GM18511 (cell line): ENCODE results near the gene PPM1L.
A peak's percentile ranks its signal among the peaks of the same experiment; 100 is the strongest.

Experiments used
- ATAC-seq: cut with Tn5 transposase; IDR thresholded peaks from one replicate; pipeline ENCODE4 v1.9.1; 2021; ENCODE audit warnings: mild to moderate bottlenecking, moderate library complexity; ENCODE audit not compliant: unreplicated experiment

The PPM1L gene

DNA sequence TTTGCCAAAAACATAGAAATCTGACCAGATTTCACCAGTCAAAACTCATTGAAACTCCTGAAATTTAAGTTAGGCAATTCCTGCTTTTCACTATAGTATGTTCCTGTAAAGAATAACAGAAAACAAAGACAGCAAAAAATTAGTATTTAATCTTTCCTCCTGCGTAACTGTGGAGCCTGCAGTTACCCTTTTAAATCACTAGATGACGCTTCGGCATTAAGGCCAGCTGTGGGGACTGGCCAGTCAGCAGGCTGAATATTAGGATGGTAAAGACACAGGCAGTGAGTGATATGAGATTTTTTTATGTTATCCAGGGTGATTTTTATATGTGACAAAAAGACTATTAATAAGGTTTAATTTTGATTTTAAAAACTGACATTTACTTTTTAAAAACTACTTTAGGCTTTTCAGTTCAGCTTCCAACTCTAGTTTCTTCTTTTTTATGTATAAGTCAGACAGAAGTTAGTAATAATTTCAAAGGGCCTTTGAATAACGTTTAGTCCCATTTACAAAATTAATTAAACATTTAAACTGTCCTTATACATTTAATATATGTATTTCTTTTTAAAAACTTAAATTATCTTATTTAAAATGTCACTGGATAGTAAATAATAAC lies 165.1 kb downstream of the PPM1L start:
- peak; percentile 84 for ATAC-seq

- no peak for ATAC-seq
Observed at GRCh38 chr3:160924776-160925175, 168.7 kb downstream of the PPM1L start.

- no peak for ATAC-seq
Observed at GRCh38 chr3:160927620-160928019, 171.6 kb downstream of the PPM1L start.

GRCh38 chr3:160928183-160928726 lies 172.2 kb downstream of the PPM1L start:
- ATAC-seq, result no peak

DNA sequence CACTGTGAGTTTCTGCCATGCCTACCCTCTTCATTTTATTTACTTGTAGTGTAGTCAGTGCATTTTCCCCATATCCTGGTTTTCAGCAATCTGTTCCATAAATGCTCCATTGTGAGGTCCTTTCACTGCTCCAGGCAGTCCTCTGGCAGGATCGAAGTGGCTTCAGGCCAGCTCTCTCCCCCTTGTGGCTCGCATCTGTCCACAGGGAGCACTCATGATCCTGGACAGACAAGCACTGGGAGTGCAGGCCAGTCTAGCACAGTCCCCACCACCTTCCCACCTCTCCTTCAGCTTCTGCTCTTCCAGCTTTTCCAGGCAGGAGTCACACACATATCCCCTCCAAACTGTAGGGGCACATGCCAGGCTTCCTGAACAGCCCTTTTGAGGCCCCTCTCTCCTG lies 173.6 kb downstream of the PPM1L start:
- no peak for ATAC-seq

DNA sequence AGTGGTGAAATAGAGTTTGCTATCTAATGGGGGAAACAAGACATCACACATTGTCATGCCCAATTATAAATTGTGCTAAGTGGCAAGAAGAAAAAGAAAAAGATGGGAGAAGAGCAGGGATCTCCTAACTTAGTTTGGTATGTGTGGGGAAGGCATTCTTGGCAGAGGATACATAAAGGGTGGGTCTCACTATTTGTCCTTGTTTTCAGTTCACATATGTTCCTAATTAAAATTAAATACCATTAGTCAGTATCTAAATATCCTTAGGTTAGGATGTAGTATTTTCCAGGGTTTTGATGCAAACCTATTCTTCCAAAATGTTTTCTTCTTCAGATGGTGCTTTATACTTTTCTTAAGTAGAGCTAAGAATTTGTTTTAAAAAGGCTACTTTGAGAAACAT lies 175.4 kb downstream of the PPM1L start:
- no peak for ATAC-seq

GRCh38 chr3:160935413-160936095 lies 179.5 kb downstream of the PPM1L start:
- ATAC-seq, result no peak

GRCh38 chr3:160941885-160942494 lies 186.0 kb downstream of the PPM1L start:
- peak; percentile 97 for ATAC-seq

GRCh38 chr3:160943996-160944395 lies 188.0 kb downstream of the PPM1L start:
- no peak for ATAC-seq

- ATAC-seq, result no peak
Observed at GRCh38 chr3:160945336-160945735, 189.3 kb downstream of the PPM1L start.

GRCh38 chr3:160948273-160948672 lies 192.2 kb downstream of the PPM1L start:
- no peak for ATAC-seq

- no peak for ATAC-seq
Observed at GRCh38 chr3:160949460-160949859, 193.4 kb downstream of the PPM1L start.

- no peak for ATAC-seq
Observed at GRCh38 chr3:160950542-160950941, 194.5 kb downstream of the PPM1L start.

GRCh38 chr3:160950954-160951353 lies 194.9 kb downstream of the PPM1L start:
- no peak for ATAC-seq

GRCh38 chr3:160951642-160952487 lies 195.8 kb downstream of the PPM1L start:
- ATAC-seq, result no peak

DNA sequence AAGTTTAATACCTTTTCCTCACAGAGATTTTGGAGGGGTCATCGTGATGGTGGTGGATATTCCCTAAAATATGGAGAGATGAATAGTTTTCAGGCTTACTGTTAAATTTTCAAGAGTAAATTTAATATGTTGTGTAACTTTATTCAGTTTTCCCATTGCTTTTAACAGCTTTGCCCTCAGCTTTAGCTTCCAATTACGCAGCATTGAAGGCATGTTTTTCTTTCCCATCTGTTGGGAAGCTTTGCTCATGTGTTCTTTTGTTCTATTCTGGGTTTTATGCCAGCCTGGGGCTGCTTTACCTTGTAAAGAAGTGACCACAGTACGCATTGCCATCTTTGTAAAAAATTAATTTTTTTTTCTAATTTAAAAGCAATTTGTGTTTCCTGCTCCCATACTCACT lies 197.7 kb downstream of the PPM1L start:
- no peak for ATAC-seq

GRCh38 chr3:160956785-160957184 lies 200.8 kb downstream of the PPM1L start:
- peak; percentile 87 for ATAC-seq

GRCh38 chr3:160960568-160960967 lies 204.5 kb downstream of the PPM1L start:
- ATAC-seq, result no peak

- no peak for ATAC-seq
Observed at GRCh38 chr3:160963949-160964348, 207.9 kb downstream of the PPM1L start.

- no peak for ATAC-seq
Observed at GRCh38 chr3:160968761-160969160, 212.7 kb downstream of the PPM1L start.
